GM13977 (cell line): ENCODE measurements around the gene ARHGAP6.

ENCODE experiments used
- DNase-seq: peaks from one replicate; pipeline ENCODE4 v3.0.0; 2012; ENCODE audit warnings: low spot score
- CTCF ChIP-seq: IDR thresholded peaks from 2 replicates; pipeline ENCODE4 v1.5.1; 2012; ENCODE audit warnings: mild to moderate bottlenecking, control low read depth; ENCODE audit not compliant: insufficient read depth; ENCODE audit errors: extremely low read depth, missing control alignments
- in situ Hi-C: fragments of 300-500 bp; cut with MboI; formaldehyde crosslinking; loops from one replicate; pipeline ENCODE4 v1.12.0; 2022; ENCODE audit warnings: low sequenced_read_pairs, low pct_unique_long_range_greater_than_20kb, mixed read lengths, inconsistent platforms; ENCODE audit not compliant: unreplicated experiment

The ARHGAP6 gene

GRCh38 chrX:11409957-11410356 lies 255.8 kb downstream of the ARHGAP6 start:
- no peak for TF ChIP-seq CTCF
- no peak for DNase-seq
- in situ Hi-C loops: no loop called here

GRCh38 chrX:11408783-11409182 lies 256.9 kb downstream of the ARHGAP6 start:
- in situ Hi-C loops: no loop called here
- no peak for TF ChIP-seq CTCF
- no peak for DNase-seq

- in situ Hi-C loops: no loop called here
- DNase-seq: no peak
- TF ChIP-seq CTCF: no peak
Measured at GRCh38 chrX:11408109-11408405, 257.7 kb downstream of the ARHGAP6 start.

GRCh38 chrX:11407331-11408108 lies 258.2 kb downstream of the ARHGAP6 start:
- DNase-seq: no peak
- in situ Hi-C loops: no loop called here
- no peak for TF ChIP-seq CTCF

GRCh38 chrX:11406109-11406765 lies 259.5 kb downstream of the ARHGAP6 start:
- no peak for DNase-seq
- TF ChIP-seq CTCF: no peak
- in situ Hi-C loops: no loop called here

GRCh38 chrX:11403631-11404030 lies 262.1 kb downstream of the ARHGAP6 start:
- no peak for TF ChIP-seq CTCF
- DNase-seq: no peak
- in situ Hi-C loops: no loop called here
